GM18498 (cell line): ENCODE measurements around the gene SGSM1.

Experiments
- ATAC-seq: cut with Tn5 transposase; IDR thresholded peaks from one replicate; pipeline ENCODE4 v1.9.1; 2021; ENCODE audit warnings: mild to moderate bottlenecking, moderate library complexity; ENCODE audit not compliant: unreplicated experiment

The SGSM1 gene

DNA sequence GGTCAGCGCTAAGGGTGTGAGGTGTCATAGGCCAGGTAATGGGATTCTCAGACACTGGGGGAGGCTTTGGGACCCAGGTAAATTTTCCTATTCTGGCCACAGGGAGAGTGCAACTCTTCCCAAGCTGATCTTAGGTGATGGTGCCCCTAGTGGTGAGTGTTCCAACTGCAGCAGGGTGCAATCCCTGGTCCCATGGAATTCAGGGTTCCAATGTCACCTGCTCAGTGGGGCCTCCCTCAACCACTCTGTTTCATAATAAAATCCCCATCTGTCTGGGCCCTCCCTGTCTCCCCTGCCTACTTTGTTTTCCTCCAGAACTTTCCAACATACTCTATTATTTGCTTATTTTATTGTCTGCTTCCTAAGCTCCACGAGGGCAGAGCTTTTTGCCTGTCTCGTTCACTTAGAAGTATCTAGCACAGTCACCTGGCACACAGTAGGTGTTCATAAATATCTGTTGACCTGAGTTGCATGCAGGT lies 2.9 kb upstream of the SGSM1 start:
- no peak for ATAC-seq

DNA sequence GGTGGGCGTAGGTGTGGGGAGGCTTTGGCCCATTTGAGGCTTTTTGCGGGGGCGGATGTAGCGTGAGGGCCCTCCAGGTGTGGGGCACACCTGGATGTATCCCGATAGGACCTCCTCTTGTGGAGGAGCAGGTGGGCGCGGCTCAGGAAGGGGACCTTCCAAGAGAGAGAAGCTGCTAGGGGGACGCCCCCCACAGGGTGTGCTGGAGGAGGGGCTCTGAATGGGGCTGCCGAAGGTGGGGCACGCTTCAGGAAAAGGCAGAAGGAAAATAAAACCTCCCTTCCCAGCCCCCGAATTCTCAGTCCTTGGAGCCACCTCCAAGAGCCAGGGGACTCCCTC lies 621 bp downstream of the SGSM1 start:
- no peak for ATAC-seq

DNA sequence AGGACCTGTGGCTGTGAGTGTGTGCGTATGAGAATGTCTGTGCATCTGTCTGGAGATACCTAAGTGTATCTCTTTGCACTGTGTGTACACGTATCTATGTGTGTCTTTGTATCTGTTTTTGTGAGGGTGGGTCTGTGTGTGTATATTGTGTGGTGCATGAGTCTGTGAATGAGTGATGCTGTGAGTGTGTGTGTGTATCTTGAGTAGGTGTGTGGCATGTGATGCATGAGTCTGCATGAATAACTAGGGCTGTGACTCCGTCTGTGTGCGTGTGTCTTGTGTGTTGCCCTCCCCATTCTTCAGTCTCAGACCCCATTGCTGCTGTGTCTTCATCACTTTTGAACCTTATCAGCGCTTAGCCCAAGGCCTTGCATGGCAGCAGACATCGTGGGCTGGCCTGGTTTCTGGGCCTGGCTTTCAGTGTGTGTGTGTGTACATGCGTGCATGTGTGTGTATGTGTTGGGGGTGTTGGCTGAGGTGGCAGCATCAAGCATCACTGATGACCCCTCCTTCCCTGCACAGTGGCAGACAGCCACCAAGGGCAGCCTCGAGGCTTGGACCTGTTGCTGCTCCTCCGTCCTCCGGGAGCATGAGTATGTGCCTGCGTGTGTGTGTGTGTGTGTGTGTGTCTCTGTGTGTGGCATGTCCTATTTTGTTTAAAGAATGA lies 1.4 kb downstream of the SGSM1 start:
- ATAC-seq, result no peak

DNA sequence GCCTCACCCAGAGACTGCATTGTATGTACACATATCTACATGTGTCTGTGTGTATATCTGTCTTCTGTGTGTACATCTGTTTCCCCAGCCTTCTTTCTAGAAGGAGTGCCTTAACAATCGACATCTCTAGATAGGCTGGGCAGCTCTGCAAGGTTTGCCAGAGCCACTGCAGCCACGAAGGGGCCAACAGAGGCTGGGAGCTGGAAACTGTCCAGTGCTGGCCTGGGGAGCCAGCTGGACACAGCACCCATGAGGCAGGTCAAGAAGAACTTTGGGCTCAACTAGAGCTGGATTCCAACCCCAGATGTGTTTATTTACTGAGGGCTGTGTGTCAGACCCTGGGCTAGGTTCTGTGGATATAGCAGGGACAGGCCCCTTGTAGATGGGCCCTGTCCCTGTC lies 3.3 kb downstream of the SGSM1 start:
- no peak for ATAC-seq

DNA sequence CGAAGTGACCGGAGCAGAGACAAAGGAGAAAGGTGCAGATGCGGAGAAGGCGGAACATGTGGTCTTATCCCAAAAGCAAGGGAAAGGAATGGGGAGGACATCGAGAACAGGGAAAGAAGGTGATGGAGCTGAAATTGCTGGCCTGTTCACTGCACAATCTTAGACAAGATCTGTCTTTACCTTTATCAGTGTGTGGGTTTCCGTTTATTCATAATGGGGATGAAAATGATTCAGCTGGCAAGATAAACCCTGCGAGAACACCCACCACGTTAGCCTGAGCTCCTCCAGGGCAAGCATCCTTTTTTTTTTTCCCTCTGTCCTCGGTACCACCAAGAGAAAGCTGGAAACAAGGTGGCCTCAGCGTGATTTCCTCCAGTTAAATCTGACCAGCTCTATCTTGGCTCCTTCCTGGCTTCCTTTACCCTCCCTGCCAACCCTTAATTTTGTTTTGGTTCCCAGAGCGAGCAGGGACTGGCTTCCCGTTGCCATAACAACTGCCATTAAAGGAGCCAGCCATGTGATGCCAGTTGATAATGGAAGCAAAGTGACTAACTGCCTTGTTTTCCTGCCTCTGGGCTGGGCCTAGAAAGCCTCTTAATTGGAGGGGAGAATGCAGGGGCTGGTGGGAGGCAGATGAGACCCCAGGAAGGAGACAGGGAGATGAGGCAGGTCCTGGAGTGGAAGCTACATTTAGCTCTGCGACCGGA lies 4.2 kb downstream of the SGSM1 start:
- ATAC-seq, result no peak

DNA sequence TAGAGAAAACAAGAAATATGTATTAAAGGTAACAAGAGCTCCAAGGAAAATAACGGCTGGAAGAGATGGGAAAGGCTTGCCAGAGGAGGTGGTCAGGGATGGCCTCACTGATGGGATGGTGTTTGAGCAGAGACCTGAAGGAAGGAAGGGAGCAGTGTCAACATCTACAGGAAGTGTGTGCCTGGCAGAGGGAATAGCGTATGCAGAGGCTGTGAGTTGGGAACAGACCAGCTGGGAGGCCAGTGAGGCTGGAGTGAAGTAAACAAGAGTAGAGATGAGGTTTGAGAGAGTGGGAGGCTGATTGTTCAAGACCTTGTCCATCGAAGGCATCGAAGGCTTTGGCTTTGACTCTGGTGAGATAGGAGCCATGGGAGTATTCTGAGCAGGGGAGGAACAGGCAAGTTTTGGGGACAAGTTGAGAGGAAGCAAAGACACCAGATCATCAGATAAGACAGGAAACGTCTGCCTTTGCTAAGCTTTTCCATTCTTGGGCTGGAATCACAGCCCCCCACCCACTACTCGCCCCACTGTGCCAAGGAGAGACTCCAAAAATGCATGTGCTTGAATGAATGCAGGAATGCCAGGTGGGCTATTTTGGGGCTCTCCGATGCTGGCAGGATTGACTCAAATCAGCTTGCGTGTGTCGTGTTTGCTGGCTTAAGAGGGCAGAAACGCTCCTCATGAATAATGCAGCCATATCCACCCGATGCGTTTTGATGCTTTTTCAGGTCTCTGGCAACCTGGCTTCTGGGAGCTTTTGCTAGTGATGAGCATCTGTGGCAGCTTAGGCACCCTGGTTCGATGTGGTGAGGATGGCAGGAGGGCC lies 7.2 kb downstream of the SGSM1 start:
- no peak for ATAC-seq

DNA sequence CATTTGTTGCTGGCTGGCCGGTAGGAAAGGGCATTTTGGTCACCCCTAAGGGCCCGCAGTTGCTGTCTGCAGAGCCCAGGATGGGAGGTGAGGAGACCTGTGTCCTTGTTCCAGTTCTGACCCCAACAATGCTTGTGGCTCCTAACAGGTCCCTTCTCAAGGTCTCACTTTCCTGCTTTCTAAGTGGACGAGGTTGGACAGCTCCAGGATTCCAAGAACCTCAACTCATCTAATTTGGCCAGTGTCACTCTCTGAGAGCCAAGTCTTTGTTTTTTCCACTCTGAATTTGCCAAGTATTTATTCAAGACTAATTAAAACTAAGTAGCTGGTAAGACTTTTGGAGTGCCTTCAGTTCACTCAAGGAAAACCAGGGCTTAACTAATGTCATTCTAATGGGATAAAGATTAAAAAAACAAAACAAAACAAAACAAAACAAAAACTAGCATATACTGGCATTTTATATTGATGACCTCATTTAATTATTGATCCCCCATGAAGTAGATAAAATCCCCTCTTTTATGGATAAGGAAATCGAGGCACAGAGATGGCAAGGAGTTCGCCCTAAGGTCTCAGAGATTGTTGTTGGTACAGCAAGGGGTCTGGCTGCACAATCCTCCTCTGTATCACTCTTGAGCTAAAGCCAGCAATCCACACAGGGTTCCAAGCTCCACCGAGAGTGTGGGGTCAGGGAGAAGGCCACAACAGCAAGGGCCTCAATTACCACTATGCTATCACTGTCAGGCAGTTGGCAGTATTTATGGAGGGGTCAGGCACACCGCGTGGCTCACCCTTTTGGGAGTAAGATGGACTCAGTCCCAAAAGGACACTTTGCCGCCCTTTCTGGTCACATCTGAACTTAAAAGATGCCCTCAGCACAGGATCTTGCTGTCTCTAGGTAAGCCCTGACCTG lies 8.1 kb downstream of the SGSM1 start:
- no peak for ATAC-seq

DNA sequence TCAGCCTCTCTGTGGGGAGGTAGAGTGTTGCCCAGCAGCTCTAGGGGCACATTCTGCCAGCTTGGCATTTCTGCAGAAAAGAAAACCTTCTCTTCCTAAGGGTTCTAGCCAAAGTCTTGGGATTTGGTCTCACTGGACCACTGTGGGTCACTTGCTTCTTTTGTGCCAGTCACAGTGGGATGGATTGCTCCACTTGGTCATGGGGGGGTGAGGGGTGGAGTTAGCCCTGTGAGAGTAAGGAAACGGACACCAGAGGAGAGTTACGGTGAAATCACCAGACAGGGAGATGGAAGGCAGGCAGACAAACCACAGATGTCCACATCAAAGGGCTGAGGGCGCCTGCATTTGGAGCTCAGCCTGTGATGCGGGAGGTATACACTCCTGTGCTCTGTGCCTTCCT lies 10.8 kb downstream of the SGSM1 start:
- ATAC-seq, result no peak

DNA sequence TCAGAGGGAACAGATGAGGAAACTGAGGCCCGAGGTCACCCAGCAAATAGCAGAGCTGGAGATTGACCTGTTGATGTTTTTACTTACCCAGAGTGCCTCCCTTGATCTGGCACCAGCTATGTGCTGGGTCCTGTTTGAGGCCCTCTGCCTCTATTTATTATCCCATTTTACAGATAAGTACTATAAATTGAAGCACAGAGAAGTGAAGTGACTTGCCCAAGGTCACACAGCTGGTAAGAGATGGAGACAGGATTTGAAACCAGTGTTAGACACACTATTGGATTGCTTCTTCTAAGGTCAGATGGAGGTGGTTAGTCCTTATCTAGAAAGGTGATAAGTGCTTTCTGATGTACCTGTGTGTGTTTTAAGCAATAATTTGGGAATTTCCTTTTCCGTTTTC lies 13.5 kb downstream of the SGSM1 start:
- no peak for ATAC-seq

DNA sequence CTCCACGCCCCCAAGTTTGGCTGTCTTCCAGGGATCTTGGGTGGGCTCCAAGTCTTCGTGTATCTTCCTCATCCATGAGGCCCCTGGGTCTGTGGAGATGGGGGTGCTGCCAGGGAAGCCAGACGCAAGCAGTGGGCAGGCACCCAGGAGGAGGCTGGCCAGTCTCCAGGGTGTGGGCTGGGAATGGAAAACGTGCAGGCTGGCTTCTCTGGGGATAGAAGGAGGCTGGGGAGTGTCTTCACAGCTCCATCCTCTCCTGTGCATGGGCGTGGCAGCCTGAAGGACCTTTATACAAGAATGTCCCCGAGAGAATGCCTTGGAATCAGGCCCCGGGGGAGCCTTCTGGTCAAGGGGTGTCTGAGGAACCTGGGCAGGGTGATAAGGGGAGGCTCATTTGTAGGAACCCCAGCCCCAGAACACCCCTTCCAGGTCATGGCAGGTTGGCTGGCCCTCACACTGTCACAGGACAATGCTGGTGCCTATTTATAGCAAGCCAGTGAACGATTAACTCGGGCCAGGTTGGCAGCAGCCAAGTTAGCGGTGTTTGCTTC lies 14.0 kb downstream of the SGSM1 start:
- no peak for ATAC-seq

DNA sequence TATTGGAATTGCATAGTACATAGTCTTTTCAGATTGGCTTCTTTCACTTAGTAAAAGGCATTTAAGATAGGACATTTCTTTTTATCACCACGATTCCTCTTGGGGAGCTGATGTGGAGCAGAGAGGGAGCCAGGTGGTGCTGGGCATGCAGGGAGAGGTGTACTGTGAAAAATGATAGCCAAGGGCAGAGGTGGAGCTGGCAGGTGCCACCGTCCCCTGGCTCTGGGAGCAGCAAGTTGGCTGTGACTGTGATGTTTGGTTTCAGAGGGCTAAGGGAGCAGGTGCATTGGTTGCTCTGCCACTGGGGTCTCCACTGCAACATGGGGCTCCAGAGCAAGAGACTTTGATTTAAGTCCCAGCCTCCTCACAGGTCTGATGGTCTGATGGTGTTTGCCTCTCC lies 16.5 kb downstream of the SGSM1 start:
- ATAC-seq, result no peak

DNA sequence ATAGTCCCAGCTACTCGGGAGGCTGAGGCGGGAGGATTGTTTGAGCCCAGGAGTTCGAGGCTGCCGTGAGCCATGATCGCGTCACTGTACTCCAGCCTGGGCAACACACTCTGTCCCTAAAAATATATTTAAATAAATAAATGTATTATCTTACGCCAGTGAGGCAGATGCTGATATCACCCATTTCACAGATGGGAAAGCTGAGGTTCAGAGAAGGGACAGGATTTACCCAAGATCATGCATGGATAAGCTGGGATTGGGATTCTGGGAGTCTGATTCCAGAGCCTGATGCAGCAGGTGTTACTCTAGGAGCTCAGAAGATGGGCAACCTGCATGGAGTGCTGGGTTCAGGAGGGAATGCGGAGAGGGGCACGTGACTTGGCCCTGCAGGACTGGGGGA lies 17.8 kb downstream of the SGSM1 start:
- no peak for ATAC-seq

DNA sequence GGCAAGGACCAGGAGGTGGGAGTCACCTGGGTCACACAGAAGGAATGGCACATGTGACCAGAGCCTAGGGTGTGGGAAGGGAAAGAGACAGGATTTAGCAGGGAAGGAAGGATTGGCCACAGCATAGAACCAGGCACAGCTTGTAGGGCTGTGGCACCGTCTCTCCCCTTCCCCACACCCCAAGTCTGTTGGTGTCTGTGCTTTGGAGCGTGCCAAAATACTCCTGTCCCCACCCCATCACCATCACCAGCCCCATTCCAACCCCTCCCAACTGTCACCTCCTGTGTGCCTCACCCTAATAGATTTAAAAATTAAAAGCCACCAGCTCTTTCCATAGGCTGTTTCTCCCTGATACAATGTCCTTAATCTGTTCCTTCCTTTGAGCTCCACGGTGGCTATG lies 18.2 kb downstream of the SGSM1 start:
- ATAC-seq, result no peak

DNA sequence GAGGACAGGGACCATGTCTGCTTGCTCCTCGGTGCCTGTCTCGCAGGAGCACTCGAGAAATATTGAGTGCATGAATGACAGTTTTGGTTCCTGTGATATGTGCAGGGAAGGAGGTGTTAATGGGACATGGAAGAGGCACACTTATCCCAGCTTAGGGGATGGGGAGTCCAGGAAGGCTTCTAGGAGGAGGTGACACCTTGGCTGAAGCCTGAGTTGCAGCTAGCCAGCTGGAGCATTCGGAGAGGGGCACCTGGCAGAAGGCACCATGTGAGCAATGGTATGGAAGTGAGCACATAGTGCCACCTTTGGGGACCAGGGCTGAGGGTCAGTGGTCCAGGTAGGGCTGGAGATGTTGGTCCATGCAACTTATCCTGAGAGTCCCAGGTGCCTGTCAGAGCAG lies 18.9 kb downstream of the SGSM1 start:
- ATAC-seq, result no peak

DNA sequence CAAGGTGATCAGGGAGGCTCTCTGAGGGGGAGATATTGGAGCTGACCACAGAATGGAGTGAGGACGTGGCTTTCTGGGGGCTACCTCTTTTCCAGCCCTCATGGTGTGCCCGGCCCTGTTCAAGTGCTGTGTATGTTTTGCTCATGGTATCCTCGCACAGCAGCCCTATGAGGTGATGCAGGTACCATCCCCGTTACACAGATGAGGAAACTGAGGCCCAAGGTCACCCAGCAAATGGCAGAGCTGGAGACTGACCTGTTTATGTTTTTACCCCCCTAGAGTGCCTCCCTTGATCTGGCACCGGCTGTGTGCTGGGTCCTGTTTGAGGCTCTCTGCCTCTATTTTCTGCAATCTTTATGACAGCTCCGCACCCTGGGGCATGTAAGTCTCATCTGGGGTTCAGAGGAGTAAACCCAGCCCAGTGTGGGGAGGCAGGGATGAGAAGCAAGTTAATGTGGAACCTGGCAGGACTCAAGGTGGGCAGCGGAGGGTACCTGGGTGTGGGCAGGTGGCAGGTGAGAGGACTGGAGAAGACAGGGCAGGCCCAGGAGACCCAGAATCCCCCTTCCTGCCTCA lies 20.8 kb downstream of the SGSM1 start:
- no peak for ATAC-seq

DNA sequence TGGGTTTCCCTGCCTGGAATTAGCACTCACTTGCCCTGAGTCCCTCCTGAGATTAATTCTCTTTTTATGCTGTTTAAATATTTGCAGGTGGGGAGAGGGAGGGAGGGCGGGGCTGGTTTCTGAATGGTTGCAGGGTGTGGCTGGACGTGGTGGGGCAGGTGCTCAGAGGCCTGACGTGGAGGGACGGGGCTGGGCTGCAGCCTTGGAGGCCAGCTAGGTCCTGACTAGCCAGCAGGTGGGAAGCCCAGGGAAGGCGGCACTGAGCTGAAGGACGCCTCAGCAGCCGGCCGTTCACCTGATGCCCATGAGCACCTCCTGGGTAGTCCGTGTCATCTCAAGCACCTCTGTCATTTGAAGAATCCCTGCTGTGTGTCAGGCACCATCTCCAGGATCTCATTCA lies 21.3 kb downstream of the SGSM1 start:
- ATAC-seq, result no peak

DNA sequence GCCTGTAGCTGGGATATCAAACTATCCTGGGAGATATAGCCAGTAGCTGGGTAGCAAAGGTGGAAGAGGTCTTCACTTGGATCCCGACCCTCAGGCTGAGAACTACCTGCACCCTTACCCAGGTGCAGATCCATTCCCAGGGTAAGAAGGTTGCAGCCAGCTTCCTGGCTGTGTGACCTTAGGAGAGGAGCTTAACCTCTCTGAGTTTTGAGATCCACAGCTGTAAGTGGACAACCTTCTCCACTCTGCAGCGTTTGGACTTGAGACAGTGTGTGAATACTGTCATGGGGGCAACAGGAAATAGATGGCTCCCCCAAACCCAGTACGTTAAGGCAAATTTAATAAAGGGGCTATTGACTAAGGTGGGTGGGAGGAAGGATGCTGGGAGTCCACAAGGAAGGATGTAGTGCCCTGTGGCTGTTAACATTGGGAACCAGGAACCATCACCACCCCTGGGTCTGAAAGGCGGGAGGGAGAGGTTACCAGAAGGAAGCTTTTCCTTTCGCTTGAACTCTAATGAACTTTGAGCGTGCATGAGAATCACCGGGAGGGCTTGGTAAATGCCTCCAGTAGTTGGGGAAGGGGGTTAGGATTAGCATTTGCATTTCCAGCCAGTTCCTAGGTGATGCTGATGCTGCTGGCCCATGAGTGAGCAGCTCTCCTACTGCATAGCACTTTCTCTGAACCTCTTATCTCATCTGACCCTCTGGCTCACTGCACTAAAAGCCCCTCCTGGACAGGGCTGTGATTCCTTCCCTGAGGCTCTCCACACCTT lies 24.4 kb downstream of the SGSM1 start:
- no peak for ATAC-seq

DNA sequence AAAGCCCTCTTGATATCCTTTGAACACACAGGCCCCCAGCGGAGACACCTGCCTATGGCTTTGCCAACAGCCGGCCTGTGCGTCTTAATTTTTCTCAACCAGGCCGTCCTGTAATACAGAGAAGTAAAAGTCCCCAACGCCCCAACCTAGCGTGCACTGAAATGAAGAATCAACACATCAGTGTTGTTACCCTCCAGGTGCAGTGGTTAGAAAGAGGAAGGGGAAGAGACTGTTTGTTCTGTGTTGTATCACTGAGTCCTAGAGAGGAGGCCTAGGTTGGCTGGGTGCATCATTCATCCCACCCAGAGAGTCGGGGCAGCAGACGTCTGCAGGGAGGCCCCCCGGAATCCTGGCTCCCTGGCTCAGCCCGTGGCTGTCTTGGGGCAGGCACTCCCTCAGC lies 25.7 kb downstream of the SGSM1 start:
- ATAC-seq, result no peak

DNA sequence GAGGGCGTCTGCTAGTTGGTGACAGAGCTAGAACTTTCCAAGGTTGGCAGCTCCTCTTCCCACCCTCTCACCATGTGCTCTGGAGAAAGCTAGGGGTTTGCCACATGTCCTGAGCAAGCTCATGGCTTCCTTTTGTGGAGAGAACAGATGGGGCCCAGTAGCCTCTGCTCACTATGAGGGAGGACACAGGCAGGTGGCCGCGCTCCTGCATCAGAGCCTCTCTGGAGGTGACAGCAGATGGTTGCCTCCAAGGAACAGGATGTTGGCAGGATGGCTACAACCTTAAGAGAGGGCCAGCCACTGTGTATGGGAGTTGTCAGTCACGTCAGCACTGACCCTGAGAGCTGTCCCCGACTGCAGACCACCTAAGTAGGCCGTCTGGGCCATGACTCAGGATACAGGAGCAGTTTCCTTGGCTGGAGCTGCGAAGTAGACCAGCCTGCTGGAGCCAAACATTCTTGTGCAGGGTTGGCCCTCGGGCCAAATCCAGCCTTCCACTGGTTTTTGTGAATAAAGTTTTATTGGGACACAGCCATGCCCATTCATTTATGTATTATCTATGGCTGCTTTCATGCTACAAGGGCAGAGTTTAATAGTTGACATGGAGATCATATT lies 28.0 kb downstream of the SGSM1 start:
- no peak for ATAC-seq
